HG03469 (cell line): Measurements from ENCODE around the gene SPCS3.
"Not testable (repeated sequence)": the region's sequence is repeated elsewhere in the genome, so short reads cannot be mapped to it uniquely, and the experiment has no call there.

Source experiments
- ATAC-seq: cut with Tn5 transposase; IDR thresholded peaks from one replicate; pipeline ENCODE4 v1.9.1; 2021; ENCODE audit warnings: mild to moderate bottlenecking, moderate library complexity, moderate number of reproducible peaks; ENCODE audit not compliant: unreplicated experiment

The SPCS3 gene

DNA sequence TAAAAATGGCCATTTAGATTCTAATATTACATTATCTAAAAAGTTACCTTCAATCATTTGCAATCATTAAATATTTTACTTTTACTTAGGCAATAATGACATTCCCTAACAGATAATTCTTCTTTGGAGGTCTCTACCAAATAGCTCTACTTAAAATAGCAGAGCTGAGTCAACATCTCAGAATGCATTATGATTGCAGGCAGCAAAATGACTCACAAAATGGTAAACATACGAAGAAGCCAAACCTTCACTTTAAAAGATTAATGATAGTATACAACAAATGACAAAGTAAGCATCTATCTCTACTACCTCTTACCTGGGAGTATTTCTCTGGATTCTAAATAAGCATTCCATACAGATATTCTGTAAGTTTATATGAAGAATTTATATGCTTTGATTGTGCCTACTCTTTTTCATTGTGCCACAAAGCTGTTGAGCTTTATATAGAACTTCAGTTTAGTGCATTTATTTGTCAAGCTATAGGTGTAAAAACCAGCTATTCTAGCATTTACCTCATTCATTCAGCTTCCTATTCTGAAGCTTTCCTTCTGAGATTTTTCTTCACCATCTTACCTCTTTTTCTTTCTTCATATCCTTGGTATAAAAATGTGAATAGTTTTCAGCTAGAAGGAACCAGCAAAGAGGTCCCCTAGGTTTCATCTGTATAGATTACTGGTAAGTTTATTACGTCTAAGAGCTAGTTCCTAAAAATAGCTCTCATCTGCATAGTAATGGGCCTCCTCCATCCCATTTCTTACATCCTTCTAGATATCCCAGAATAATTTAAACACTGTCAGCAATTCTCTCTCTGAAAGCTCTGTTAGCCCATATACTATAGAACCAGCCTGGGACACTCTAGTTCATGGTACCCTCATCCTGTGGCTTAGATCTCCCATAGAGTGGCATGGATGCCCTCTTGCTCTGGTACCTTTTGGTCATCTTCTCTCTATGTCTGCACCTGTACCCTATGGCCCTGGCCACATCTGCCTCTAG lies 17.2 kb upstream of the SPCS3 start:
- no peak for ATAC-seq

DNA sequence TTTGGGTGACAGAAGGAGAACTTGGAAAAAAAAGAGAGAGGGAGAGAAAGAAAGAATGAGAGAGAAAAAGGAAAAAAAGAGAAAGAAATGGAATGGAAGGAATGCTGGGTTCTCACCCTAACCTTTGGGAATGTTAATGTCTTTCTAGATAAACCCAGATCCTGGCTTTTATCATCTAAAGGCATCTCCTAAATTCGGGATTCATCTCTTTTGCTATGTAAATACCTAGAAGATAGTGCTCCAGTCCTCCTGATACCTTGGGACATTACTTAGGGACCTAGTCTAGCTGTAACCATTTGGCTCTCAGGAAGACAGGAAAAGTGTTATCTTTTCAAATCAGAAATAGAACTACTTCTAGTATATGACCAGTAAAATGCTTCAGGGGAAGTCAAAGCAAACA lies 15.8 kb upstream of the SPCS3 start:
- no peak for ATAC-seq

- no peak for ATAC-seq
These were observed 12.7 kb upstream of the SPCS3 start for GRCh38 chr4:176306837-176307665.

GRCh38 chr4:176307666-176307930 lies 12.2 kb upstream of the SPCS3 start:
- ATAC-seq: no peak

DNA sequence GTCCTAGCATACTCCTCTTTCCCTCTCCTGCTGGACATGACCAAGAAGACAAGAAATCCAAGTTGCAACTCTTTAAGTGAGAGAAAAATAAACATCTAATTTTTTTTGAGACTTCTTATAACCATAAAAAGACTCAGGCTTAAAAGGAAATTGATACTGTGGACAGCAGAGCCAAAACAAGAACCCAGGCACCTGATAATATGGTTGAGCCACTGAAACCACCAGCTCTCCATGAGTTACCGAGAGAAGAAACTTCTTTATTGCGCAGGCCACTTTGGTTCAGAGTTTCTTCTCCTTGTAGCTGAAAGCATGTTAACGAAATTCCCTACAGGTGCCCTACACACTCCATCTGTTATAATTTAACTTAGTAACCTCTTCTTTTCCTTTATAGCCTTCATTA lies 11.3 kb upstream of the SPCS3 start:
- peak; percentile 27 for ATAC-seq

GRCh38 chr4:176309046-176309445 lies 10.7 kb upstream of the SPCS3 start:
- ATAC-seq: peak; percentile 99

GRCh38 chr4:176309772-176310171 lies 10.0 kb upstream of the SPCS3 start:
- no peak for ATAC-seq

- no peak for ATAC-seq
These were observed 6.0 kb upstream of the SPCS3 start for GRCh38 chr4:176313596-176314336.

DNA sequence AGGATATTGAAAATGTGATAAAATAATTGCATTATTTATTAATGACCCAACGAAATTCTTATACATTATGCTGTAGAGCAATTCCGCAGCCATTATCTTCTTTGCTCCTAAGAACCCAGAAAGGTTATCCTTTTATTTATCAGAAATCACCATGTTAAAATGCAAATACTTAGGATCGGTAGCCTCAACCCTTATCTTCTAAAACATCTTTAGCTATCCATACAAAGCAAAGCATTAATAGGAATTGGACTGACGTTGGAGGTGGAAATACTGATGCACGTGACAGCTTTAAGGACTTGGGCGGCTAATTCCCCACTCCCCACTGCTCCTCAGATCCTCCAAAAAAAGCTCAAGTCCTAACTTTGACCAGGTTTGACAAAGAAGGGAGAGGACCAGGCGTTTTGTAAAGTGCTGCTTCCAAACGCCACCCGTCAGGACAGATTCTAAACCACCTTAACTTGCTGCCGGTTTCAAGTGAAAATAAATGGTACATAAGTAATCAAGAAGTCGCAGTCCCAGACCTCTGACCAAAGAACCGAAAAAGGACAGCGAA lies 539 bp upstream of the SPCS3 start:
- no peak for ATAC-seq

DNA sequence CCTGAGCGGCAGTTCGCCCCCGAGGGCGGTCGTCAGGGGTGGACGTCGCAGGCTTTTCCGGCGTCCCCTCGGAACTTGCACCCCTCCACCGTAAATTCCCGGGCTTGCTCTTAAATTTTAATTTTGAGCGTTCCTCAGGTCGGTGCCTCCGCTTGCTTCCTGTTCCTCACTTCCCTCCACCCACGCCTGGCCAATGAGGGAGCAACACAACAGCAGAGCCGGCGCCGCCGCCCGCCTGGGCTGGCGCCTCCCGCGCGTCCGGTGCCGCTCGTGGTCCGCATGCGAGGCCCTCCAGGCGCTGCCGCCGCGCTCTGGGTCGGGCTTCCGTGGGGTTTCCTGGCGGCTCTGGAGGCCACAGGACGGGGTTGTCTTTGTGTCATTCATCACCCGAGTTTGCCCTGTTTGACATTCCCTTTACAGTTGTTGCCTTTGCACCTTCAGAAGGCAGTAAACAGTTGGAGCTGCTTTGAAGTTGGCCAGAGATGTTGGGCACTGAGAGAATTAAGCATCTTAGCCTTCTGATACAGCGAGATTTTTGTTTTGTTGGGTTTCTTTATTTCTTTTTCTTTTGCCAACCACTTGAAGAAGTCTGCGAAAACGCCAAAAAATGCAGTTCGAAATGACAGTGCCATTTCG lies 692 bp downstream of the SPCS3 start:
- ATAC-seq: peak; percentile 80

DNA sequence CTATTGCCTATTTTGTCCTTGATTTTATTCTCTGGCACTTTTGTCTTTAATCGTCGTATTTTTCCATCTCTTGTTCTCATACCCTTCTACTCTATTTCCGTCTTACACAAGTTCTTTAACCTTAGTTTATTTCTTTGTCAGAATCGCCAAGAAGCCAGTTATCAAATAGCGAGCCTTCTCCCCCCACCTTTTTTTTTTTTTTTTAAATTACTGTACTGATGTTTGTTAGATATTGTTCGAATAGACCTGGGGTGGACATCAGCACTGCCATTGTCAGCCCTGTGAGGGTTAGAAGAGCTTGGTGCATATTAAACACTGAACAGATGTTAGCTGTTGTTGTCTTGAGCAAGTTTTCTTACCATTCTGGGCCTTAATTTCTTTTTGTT lies 1.2 kb downstream of the SPCS3 start:
- no peak for ATAC-seq

DNA sequence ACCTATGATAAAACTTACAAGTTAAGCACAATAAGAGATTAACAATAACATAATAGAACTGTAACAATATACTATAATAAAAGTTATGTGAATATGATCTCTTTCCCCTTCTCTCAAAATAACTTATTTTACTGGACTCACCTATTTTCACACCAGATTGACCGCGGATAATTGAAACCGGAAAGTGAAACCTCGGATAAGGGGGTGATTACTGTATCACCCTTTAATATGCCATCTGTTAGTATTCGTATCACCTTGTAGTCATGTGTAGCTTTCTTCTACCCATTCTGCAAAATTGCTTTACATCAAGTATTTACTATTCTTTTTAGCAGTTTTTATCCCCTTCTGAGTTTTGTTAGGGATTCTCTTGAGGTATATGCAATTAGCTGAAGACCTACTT lies 1.8 kb downstream of the SPCS3 start:
- no peak for ATAC-seq

GRCh38 chr4:176323511-176324160 lies 3.9 kb downstream of the SPCS3 start:
- ATAC-seq: no peak

DNA sequence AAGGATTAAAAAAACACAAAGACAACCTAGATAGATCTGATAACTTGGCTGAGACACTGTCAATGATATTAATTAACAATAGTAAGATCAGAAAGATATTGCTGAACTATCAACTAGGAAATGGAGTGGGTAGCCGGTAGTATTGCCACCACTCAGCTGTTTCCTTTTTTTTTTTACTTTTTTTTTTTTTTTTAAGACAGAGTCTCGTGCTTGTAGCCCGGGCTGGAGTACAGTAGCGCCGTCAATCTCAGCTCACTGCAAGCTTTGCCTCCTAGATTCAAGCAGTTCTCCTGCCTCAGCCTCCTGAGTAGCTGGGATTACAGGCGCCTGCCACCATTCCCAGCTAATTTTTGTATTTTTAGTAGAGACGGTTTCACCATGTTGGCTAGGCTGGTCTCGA lies 5.1 kb downstream of the SPCS3 start:
- ATAC-seq: not testable (repeated sequence)

GRCh38 chr4:176333076-176333475 lies 13.3 kb downstream of the SPCS3 start:
- no peak for ATAC-seq

DNA sequence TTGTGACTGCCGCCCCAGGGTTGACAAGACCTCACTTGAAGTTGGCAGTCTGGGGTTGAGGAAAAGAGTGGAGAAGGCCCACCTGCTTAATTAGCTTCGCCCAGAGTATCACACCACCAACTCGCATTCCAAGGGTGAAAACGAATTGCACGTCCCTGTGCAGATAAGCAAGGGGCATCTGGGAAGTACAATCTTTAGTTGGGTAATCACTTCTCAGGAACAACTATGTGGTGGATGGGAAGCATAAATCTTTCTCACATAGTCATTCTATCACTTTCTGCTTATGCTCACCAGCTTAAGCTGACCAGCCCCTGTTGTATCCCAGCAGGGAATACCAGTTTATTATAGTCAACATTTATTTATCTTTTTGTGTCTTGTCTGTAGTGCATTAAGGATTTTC lies 14.3 kb downstream of the SPCS3 start:
- ATAC-seq: no peak

DNA sequence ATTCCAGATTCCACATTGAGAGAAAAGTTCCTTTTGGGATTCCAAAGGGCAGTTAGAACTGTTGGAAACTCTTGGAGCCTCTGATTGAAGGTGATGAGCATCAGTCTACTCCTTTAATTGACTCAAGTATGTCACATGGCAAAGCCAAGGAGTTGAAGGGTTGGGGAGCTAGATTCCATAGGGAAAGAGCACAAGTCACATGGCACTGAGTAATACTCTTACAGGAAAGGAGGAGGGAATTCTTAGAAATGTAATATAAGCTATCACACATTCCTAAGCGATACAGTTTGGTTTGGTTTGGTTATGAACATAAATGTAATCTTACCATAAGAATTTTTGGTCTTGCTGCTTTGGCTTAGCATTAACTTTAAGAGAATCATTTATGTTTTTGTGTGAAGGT lies 15.7 kb downstream of the SPCS3 start:
- no peak for ATAC-seq

DNA sequence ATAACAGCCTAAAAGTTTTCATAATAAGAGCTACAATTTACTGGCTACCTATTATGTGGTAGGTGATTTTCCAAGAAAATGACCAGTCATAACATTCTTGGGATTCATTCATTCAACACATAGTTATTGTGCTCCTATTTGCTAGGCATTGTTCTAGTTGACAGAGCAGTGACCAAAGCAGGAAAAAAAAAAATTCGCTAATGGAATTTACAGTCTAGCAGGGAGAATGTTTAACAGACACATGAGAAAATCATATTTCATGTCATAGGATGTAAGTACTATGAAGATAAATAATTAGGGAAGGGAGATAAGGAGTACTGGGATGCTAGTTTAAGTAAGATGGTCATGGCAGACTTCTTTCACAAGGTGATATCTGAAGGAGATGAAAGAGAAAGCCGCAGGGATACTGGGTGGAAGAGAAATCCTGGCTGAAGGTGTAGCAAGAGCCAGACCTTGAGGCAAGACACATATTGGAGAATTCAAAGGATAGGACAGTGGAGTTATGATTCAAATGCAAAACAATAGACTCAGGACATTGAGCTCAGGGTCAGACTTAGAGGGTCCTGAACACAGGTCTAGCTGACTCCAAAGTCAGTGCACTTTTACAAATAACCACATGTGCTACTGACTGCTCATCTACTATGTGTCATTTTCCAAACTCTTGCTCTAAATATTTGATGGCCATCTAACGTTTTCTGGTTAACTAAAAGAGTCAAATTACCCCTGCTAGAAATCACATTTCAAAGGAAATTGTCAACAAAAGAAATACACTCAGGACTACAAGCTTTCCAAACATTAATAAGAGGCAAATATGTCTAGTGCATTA lies 20.4 kb downstream of the SPCS3 start:
- no peak for ATAC-seq
